ENCODE data around the gene KRTAP9-3.
"Not testable (repeated sequence)": the region's sequence is repeated elsewhere in the genome, so short reads cannot be mapped to it uniquely, and the experiment has no call there.

The KRTAP9-3 gene, protein sequence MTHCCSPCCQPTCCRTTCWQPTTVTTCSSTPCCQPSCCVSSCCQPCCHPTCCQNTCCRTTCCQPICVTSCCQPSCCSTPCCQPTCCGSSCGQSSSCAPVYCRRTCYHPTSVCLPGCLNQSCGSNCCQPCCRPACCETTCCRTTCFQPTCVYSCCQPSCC

GRCh38 chr17:41232399-41233105 is at the start of gene KRTAP9-3:
Gene KRTAP9-3, plus strand, starts transcription at chr17:41232449. Its CDS starts 53 bp downstream, at chr17:41232502.
- H3K4me3 ChIP-seq (ENCODE audit: low read depth, low read length); DNase-seq (ENCODE audit: low read depth): not testable (repeated sequence)

DNA sequence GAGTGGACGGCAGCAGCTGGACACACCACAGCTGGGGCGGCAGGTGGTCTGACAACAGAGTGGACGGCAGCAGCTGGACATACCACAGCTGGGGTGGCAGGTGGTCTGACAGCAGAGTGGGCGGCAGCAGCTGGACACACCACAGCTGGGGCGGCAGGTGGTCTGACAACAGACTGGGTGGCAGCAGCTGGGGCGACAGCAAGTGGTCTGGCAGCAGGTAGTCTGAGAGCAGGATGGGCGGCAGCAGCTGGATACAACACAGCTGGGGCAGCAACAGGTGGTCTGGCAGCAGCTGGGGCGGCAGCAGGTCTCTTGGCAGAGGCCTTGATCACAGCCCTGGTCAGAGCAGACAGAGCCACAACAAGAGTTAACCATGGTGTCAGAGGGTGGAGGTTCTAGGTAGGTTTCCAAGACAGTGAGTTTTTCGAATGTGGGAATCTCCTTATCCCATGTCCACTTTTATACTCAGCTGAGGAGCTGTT is 47.7 kb upstream of the KRTAP9-3 start, which contains the start of gene KRTAP4-1:
Gene KRTAP4-1 (minus strand): TSS at position 432 of the 482 bp plus-strand sequence. CDS start 57 bp downstream, at position 375.
- no peak for DNase-seq (ENCODE audit: low read depth)
- TF ChIP-seq, protein P1, sequence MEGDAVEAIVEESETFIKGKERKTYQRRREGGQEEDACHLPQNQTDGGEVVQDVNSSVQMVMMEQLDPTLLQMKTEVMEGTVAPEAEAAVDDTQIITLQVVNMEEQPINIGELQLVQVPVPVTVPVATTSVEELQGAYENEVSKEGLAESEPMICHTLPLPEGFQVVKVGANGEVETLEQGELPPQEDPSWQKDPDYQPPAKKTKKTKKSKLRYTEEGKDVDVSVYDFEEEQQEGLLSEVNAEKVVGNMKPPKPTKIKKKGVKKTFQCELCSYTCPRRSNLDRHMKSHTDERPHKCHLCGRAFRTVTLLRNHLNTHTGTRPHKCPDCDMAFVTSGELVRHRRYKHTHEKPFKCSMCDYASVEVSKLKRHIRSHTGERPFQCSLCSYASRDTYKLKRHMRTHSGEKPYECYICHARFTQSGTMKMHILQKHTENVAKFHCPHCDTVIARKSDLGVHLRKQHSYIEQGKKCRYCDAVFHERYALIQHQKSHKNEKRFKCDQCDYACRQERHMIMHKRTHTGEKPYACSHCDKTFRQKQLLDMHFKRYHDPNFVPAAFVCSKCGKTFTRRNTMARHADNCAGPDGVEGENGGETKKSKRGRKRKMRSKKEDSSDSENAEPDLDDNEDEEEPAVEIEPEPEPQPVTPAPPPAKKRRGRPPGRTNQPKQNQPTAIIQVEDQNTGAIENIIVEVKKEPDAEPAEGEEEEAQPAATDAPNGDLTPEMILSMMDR (IDR thresholded peaks at IDR 0.05; ENCODE audit: control insufficient read depth, extremely low read depth, insufficient read depth): no peak
- no peak within 1 kb of the TSS for H3K4me3 ChIP-seq (ENCODE audit: low read depth, low read length)

DNA sequence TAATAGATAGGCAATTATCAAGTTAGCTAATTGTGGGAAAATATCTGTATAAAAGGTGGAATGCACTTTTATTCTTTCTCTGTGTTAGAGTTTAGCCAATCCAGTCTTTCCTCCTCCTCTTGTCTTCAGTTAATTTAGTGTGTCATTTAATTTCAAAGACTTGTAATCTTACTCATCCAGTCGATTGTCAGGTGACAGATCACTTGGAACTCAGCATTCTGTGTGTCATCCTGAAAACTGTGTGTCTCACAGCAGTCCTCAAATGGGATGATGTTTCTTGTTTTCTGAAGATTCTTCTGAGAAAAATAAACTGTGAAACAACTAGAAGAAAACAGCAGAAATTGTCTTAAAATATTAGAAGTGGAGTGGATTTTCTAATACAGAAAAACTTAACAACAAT is 47.2 kb upstream of the KRTAP9-3 start:
- DNase-seq (ENCODE audit: low read depth): no peak
- TF ChIP-seq, protein P1 (IDR thresholded peaks at IDR 0.05; ENCODE audit: control insufficient read depth, extremely low read depth, insufficient read depth): no peak
- no peak overlapping the region for H3K4me3 ChIP-seq (ENCODE audit: low read depth, low read length)

GRCh38 chr17:41186872-41187271 is 45.4 kb upstream of the KRTAP9-3 start:
- TF ChIP-seq, protein P1 (IDR thresholded peaks at IDR 0.05; ENCODE audit: control insufficient read depth, extremely low read depth, insufficient read depth): no peak
- no peak for DNase-seq (ENCODE audit: low read depth)
- H3K4me3 ChIP-seq (ENCODE audit: low read depth, low read length): no peak overlapping the region

DNA sequence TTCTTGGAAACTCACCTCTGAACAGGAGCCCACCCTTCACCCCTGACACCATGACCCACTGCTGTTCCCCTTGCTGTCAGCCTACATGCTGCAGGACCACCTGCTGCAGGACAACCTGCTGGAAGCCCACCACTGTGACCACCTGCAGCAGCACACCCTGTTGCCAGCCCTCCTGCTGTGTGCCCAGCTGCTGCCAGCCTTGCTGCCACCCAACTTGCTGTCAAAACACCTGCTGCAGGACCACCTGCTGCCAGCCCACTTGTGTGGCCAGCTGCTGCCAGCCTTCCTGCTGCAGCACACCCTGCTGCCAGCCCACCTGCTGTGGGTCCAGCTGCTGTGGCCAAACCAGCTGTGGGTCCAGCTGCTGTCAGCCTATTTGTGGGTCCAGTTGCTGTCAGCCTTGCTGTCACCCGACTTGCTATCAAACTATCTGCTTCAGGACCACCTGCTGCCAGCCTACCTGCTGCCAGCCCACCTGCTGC is 42.4 kb upstream of the KRTAP9-3 start, which contains the start of gene KRTAP9-1:
Gene KRTAP9-1 (plus strand): TSS at position 51 of the 482 bp plus-strand sequence. CDS start 0 bp downstream, at position 51.
- not testable (repeated sequence) for DNase-seq (ENCODE audit: low read depth); H3K4me3 ChIP-seq (ENCODE audit: low read depth, low read length)

DNA sequence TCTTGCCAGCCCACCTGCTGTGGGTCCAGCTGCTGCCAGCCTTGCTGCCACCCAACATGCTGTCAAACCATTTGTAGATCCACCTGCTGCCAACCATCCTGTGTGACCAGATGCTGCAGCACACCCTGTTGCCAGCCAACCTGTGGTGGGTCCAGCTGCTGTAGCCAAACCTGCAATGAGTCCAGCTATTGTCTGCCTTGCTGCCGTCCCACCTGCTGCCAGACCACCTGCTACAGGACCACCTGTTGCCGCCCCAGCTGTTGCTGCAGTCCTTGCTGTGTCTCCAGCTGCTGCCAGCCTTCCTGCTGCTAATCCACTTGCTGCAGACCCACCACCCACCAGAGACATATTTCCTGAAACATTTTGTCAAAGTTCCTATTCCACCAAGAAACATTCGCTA is 41.9 kb upstream of the KRTAP9-3 start:
- DNase-seq (ENCODE audit: low read depth): no peak
- TF ChIP-seq, protein P1 (IDR thresholded peaks at IDR 0.05; ENCODE audit: control insufficient read depth, extremely low read depth, insufficient read depth): no peak
- no peak overlapping the region for H3K4me3 ChIP-seq (ENCODE audit: low read depth, low read length)

GRCh38 chr17:41196068-41196467 is 36.2 kb upstream of the KRTAP9-3 start:
- H3K4me3 ChIP-seq (ENCODE audit: low read depth, low read length): no peak overlapping the region
- DNase-seq (ENCODE audit: low read depth): no peak
- TF ChIP-seq, protein P1 (IDR thresholded peaks at IDR 0.05; ENCODE audit: control insufficient read depth, extremely low read depth, insufficient read depth): no peak
